Endothelial cell (in vitro differentiated cells): ENCODE data around the gene PODXL. TPM values are rescaled to one million over a fixed set of nuclear protein-coding genes. Genes with fewer than 3 reads are reported as not detected.

ENCODE experiments used
- DNase-seq: peaks from one replicate; pipeline ENCODE4 v3.0.0; 2021; ENCODE audit warnings: low spot score
- H3K27ac Mint-ChIP-seq: one replicate; pipeline ENCODE4 v1.8.0; 2021; ENCODE audit warnings: mixed read lengths, inconsistent platforms; ENCODE audit not compliant: unreplicated experiment
- H3K27me3 Mint-ChIP-seq: one replicate; pipeline ENCODE4 v1.8.0; 2021; ENCODE audit warnings: mild to moderate bottlenecking, moderate library complexity, mixed read lengths, inconsistent platforms; ENCODE audit not compliant: unreplicated experiment
- H3K36me3 Mint-ChIP-seq: one replicate; pipeline ENCODE4 v1.8.0; 2021; ENCODE audit warnings: mild to moderate bottlenecking, low read depth, mixed read lengths, inconsistent platforms; ENCODE audit not compliant: unreplicated experiment
- H3K4me1 Mint-ChIP-seq: one replicate; pipeline ENCODE4 v1.8.0; 2021; ENCODE audit warnings: mild to moderate bottlenecking, mixed read lengths, inconsistent platforms; ENCODE audit not compliant: unreplicated experiment
- H3K4me3 Mint-ChIP-seq: one replicate; pipeline ENCODE4 v1.8.0; 2021; ENCODE audit warnings: mild to moderate bottlenecking, mixed read lengths, inconsistent platforms; ENCODE audit not compliant: unreplicated experiment
- H3K9me3 Mint-ChIP-seq: one replicate; pipeline ENCODE4 v1.8.0; 2021; ENCODE audit warnings: mixed read lengths, inconsistent platforms; ENCODE audit not compliant: unreplicated experiment
- total RNA-seq: library from RNA; stranded (reverse); fragmentation: NEBNext Ultra II Directional; extraction: Animal tissue kit (Norgen Biotek cat#: 25700); gene quantifications from one replicate; pipeline ENCODE4 v1.2.1, GENCODE V29; 2021; ENCODE audit not compliant: unreplicated experiment
- TF ChIP-seq, protein P1 (sequence below): fragments of 200-600 bp; sonication (generic); IDR thresholded peaks from one replicate; pipeline ENCODE4 v1.5.0; 2021; ENCODE audit warnings: antibody characterized with exemption; ENCODE audit not compliant: unreplicated experiment

The PODXL gene
- total RNA-seq, 1 donor from 2014 or later, result 302 TPM

DNA sequence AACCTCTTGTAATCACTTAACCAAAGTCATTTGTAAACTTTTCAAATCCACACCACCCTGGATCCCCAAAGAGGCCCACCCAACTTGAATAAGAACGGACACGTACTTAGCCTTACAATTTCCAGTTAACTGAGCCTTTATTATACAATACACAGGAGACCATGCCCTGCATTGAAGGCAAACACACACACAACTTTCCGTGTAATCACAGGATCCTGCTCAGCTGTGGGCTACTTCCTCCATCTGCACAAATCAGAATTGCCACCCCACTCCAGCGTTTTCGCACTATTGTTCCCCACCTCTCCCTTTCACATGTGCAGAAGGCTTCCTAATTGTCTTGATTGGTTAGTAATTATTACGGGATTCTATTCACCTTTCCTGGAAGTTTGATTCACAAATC, 12.1 kb upstream of the PODXL start:
- TF ChIP-seq, protein P1, sequence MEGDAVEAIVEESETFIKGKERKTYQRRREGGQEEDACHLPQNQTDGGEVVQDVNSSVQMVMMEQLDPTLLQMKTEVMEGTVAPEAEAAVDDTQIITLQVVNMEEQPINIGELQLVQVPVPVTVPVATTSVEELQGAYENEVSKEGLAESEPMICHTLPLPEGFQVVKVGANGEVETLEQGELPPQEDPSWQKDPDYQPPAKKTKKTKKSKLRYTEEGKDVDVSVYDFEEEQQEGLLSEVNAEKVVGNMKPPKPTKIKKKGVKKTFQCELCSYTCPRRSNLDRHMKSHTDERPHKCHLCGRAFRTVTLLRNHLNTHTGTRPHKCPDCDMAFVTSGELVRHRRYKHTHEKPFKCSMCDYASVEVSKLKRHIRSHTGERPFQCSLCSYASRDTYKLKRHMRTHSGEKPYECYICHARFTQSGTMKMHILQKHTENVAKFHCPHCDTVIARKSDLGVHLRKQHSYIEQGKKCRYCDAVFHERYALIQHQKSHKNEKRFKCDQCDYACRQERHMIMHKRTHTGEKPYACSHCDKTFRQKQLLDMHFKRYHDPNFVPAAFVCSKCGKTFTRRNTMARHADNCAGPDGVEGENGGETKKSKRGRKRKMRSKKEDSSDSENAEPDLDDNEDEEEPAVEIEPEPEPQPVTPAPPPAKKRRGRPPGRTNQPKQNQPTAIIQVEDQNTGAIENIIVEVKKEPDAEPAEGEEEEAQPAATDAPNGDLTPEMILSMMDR, result no peak
- Mint-ChIP-seq H3K27ac (no peak overlapping the region), H3K9me3 (no peaks in the 10 kb centered on the region), H3K27me3 (peaks cover 8% of the 10 kb centered on the region), H3K4me1 (peaks cover 9% of the 10 kb centered on the region), H3K36me3 (no peaks in the 10 kb centered on the region), H3K4me3 (no peak overlapping the region)
- DNase-seq, result no peak

GRCh38 chr7:131564640-131565039, 8.2 kb upstream of the PODXL start:
- no peak overlapping the region for H3K4me3 Mint-ChIP-seq
- TF ChIP-seq, protein P1, result no peak
- no peaks in the 10 kb centered on the region for H3K36me3 Mint-ChIP-seq
- no peaks in the 10 kb centered on the region for H3K9me3 Mint-ChIP-seq
- H3K4me1 Mint-ChIP-seq, result peaks cover 6% of the 10 kb centered on the region
- no peak for DNase-seq
- H3K27me3 Mint-ChIP-seq, result peaks cover 4% of the 10 kb centered on the region
- H3K27ac Mint-ChIP-seq, result no peak overlapping the region

DNA sequence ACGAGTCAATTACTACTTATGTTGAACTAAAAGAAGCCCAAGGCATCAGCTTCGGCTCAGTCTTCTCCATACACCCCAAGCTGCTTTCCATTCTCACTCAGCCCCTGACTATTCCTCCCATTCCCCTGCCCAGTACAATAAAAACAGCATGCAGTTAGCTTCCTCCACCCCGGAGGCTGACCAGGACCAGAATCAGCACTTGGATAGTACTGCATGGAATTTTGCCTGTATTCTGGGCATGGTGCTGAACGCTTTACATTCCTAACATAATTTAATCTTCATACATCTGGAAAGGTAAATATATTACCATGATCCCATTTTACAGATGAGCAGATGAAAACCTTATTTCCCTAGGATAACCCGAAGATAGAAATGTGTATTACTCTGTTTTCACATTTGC, 7.5 kb upstream of the PODXL start:
- Mint-ChIP-seq H3K4me1 (peaks cover 6% of the 10 kb centered on the region), H3K9me3 (no peaks in the 10 kb centered on the region), H3K27me3 (peaks cover 4% of the 10 kb centered on the region), H3K27ac (no peak overlapping the region), H3K4me3 (no peak overlapping the region), H3K36me3 (no peaks in the 10 kb centered on the region)
- TF ChIP-seq, protein P1, result no peak
- DNase-seq, result no peak

GRCh38 chr7:131562941-131563340, 6.5 kb upstream of the PODXL start:
- Mint-ChIP-seq H3K4me3 (no peak overlapping the region), H3K4me1 (peaks cover 7% of the 10 kb centered on the region), H3K36me3 (no peaks in the 10 kb centered on the region), H3K27ac (no peak overlapping the region), H3K9me3 (no peaks in the 10 kb centered on the region), H3K27me3 (peaks cover 4% of the 10 kb centered on the region)
- TF ChIP-seq, protein P1, result no peak
- DNase-seq, result no peak

DNA sequence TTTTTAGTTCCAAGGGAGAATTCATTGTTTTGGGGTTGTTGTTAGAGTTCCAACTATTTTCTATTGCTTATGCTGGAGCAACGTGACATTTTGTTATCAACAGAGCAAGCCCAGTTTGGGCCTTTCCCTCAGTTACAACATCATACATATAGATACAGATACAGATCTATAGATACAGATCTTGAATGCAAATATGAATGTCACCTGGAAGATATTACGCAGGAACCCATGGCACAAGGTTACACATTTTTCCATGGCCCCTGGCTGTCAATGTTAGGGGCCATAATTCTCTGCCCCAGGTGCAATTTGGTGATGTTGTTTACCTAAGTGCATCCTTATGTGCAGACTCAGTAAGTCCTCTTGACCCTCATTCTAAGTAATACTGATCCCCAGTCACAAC, 3.6 kb upstream of the PODXL start:
- peak overlapping the region; percentile 57 for H3K27ac Mint-ChIP-seq
- no peak overlapping the region for H3K4me3 Mint-ChIP-seq
- no peak for DNase-seq
- H3K27me3 Mint-ChIP-seq, result peaks cover 9% of the 10 kb centered on the region
- H3K9me3 Mint-ChIP-seq, result no peaks in the 10 kb centered on the region
- H3K36me3 Mint-ChIP-seq, result peaks cover 5% of the 10 kb centered on the region
- TF ChIP-seq, protein P1, result no peak
- peaks cover 14% of the 10 kb centered on the region for H3K4me1 Mint-ChIP-seq
